Lower lobe of right lung (tissue), 2 donors: ENCODE results near the gene TXNDC17. TPM values are rescaled to one million over a fixed set of nuclear protein-coding genes. Genes with fewer than 3 reads are reported as not detected.
"Not testable (repeated sequence)": the region's sequence is repeated elsewhere in the genome, so short reads cannot be mapped to it uniquely, and the experiment has no call there.

ENCODE experiments used
- ATAC-seq, 2 donors: fragments of 200-7000 bp; cut with Tn5 transposase; one replicate each; pipeline ENCODE4 v1.9.1; 2020 to 2022; ENCODE audit warnings: mild to moderate bottlenecking in 2 of 2, moderate library complexity in 2 of 2
- DNase-seq: peaks from one replicate; pipeline ENCODE4 v3.0.0-alpha.2; 2020
- H3K27ac ChIP-seq: fragments of 200-600 bp; one replicate; pipeline ENCODE4 v1.8.0; 2022
- H3K27me3 ChIP-seq: fragments of 200-600 bp; one replicate; pipeline ENCODE4 v1.8.0; 2022; ENCODE audit warnings: low read depth
- H3K36me3 ChIP-seq: fragments of 200-600 bp; one replicate; pipeline ENCODE4 v1.8.0; 2022; ENCODE audit warnings: mild to moderate bottlenecking
- H3K4me1 ChIP-seq: fragments of 200-600 bp; one replicate; pipeline ENCODE4 v1.8.0; 2022
- H3K4me3 ChIP-seq: fragments of 200-600 bp; one replicate; pipeline ENCODE4 v1.8.0; 2022; ENCODE audit warnings: mild to moderate bottlenecking
- H3K9me3 ChIP-seq: fragments of 200-600 bp; one replicate; pipeline ENCODE4 v1.8.0; 2022
- CTCF ChIP-seq: fragments of 200-600 bp; IDR thresholded peaks from one replicate; pipeline ENCODE4 v1.8.0; 2022; ENCODE audit warnings: antibody characterized with exemption, mild to moderate bottlenecking
- intact Hi-C: fragments of 100-400 bp; cut with DNase I; formaldehyde crosslinking; loops from one replicate; pipeline ENCODE4 v1.11.0; 2022
- long read RNA-seq: library from polyadenylated mRNA; unstranded; transcript quantifications from one replicate; pipeline ENCODE4 v2.0.0, GENCODE V29; 2021
- total RNA-seq: library from RNA; stranded (reverse); fragmentation: NEBNext Ultra II Directional; extraction: Animal tissue kit (Norgen Biotek cat#: 25700); gene quantifications from one replicate; pipeline ENCODE4 v1.2.1, GENCODE V29; 2021
- donor health status: DM: no; HTN: yes; CAD: no; lungs with severe emphysema.

TXNDC17 gene
- 50.4 TPM for total RNA-seq
- long read RNA-seq, transcript TXNDC17-201 (4 exons, 2,219 nt), result major isoform, 38 of 49 reads
- long read RNA-seq, transcript TXNDC17-203 (3 exons, 420 nt), result minor isoform, 8 of 49 reads
- long read RNA-seq, partial matches to known transcripts, result 0 of 49 reads
- long read RNA-seq, other reads (novel, unspliced or antisense), result 0 of 49 reads

GRCh38 chr17:6640536-6641246, at the start of gene TXNDC17, which contains the start of gene KIAA0753:
TSS of gene TXNDC17 (plus strand) at chr17:6641060. CDS start at chr17:6641083, 23 bp downstream.
TSS of gene KIAA0753 (minus strand) at chr17:6640711. CDS start at chr17:6635103, 5,608 bp downstream.
- peak; percentile 96 to 98 for ATAC-seq
- Histone ChIP-seq H3K4me3 (peak within 1 kb of the TSS; percentile 93), H3K9me3 (no peaks in the 10 kb centered on the region), H3K4me1 (peaks cover 32% of the 10 kb centered on the region), H3K36me3 (peaks cover 34% of the 10 kb centered on the region), H3K27ac (peak within 1 kb of the TSS; percentile 93), H3K27me3 (no peaks in the 10 kb centered on the region)
- intact Hi-C loops, result no loop called here
- no peak for TF ChIP-seq CTCF
- peak; percentile 96 for DNase-seq

- intact Hi-C loops, result no loop called here
- H3K9me3 ChIP-seq, result no peaks in the 10 kb centered on the region
- ATAC-seq (peak; percentile 73 to 77), DNase-seq (no peak)
- H3K36me3 ChIP-seq, result peaks cover 71% of the 10 kb centered on the region
- no peak for TF ChIP-seq CTCF
- H3K4me1 ChIP-seq, result peaks cover 10% of the 10 kb centered on the region
- peak overlapping the region; percentile 67 for H3K27ac ChIP-seq
- H3K4me3 ChIP-seq, result no peak overlapping the region
- no peaks in the 10 kb centered on the region for H3K27me3 ChIP-seq
These were observed 49.2 kb upstream of the TXNDC17 start for GRCh38 chr17:6591599-6592158.

GRCh38 chr17:6592173-6592572, 48.7 kb upstream of the TXNDC17 start:
- ATAC-seq (peak; percentile 92 to 96), DNase-seq (no peak)
- no peaks in the 10 kb centered on the region for H3K27me3 ChIP-seq
- TF ChIP-seq CTCF, result no peak
- no peak overlapping the region for H3K4me3 ChIP-seq
- peaks cover 13% of the 10 kb centered on the region for H3K4me1 ChIP-seq
- intact Hi-C loops, result no loop called here
- peaks cover 66% of the 10 kb centered on the region for H3K36me3 ChIP-seq
- H3K9me3 ChIP-seq, result no peaks in the 10 kb centered on the region
- H3K27ac ChIP-seq, result peak overlapping the region; percentile 67

GRCh38 chr17:6593371-6593770, 47.5 kb upstream of the TXNDC17 start:
- H3K9me3 ChIP-seq, intact Hi-C loops, H3K27me3 ChIP-seq, H3K27ac ChIP-seq, ATAC-seq, DNase-seq, H3K4me3 ChIP-seq: not testable (repeated sequence)
- Histone ChIP-seq H3K36me3 (peaks cover 56% of the 10 kb centered on the region), H3K4me1 (peaks cover 25% of the 10 kb centered on the region)

GRCh38 chr17:6596081-6596480, 44.8 kb upstream of the TXNDC17 start:
- no peak overlapping the region for H3K27ac ChIP-seq
- DNase-seq, result no peak
- H3K4me1 ChIP-seq, result peaks cover 47% of the 10 kb centered on the region
- no peak for TF ChIP-seq CTCF
- no peak for ATAC-seq
- peaks cover 53% of the 10 kb centered on the region for H3K36me3 ChIP-seq
- intact Hi-C loops, result no loop called here
- no peaks in the 10 kb centered on the region for H3K9me3 ChIP-seq
- H3K27me3 ChIP-seq, result no peaks in the 10 kb centered on the region
- H3K4me3 ChIP-seq, result no peak overlapping the region

GRCh38 chr17:6596511-6596910, 44.3 kb upstream of the TXNDC17 start:
- H3K36me3 ChIP-seq, result peaks cover 55% of the 10 kb centered on the region
- DNase-seq (no peak), ATAC-seq (no peak)
- H3K4me3 ChIP-seq, result no peak overlapping the region
- no peaks in the 10 kb centered on the region for H3K27me3 ChIP-seq
- peaks cover 43% of the 10 kb centered on the region for H3K4me1 ChIP-seq
- no peak overlapping the region for H3K27ac ChIP-seq
- H3K9me3 ChIP-seq, result no peaks in the 10 kb centered on the region
- no peak for TF ChIP-seq CTCF
- intact Hi-C loops, result no loop called here
